Effector CD4-positive, alpha-beta T cell (primary cell): ENCODE measurements around the gene ADORA2B.
"Not testable (repeated sequence)": the region's sequence is repeated elsewhere in the genome, so short reads cannot be mapped to it uniquely, and the experiment has no call there.

Experiments
- DNase-seq: peaks from one replicate; pipeline ENCODE4 v3.0.0-alpha.2; 2020

Gene ADORA2B

GRCh38 chr17:15957206-15957605 lies 12.3 kb downstream of the ADORA2B start:
- no peak for DNase-seq

DNA sequence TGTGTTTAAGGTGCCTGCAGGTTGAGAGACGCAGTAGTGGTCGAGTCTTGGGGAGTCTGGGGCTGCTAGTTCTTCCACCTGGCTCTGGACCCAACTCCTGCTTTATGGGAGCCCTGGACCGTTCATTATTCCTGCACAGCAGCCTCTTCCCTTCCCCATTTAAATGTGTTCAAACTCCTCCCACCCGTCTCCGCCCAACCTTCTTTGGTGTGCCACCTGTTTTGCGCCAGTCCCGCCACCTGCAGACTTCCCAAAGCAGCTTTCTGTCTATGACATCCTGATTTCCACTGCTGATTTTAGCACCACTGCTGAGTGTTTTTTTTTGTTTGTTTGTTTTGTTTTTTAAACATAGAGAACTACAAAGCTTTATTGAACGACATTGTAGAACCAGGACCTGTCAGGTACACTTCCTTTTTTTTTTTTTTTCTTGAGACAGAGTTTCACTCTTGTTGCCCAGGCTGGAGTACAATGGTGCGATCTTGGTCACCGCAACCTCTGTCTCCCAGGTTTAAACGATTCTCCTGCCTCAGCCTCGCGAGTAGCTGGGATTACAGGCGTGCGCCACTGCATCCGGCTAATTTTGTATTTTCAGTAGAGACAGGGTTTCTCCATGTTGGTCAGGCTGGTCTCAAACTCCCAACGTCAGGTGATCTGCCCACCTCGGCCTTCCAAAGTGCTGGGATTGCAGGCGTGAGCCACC lies 12.8 kb downstream of the ADORA2B start:
- no peak for DNase-seq

DNA sequence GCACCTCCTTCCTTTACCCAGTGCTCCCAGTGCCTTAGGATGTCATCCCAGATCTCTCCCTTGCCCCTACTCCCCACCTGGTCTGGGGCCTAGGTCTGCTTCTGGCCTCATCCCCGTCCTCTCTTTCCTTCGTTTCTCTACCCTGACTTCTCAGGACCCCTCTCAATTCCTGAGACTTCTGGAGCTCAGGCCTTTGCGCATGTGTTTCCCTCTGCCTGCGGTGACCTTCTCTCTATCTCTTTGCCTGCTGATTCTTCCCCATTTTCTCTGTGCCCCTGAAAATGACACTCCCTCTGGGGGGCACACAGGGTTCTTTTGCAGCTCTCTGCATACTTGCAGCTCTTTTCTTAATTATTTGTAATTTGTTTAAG lies 13.5 kb downstream of the ADORA2B start:
- no peak for DNase-seq

DNA sequence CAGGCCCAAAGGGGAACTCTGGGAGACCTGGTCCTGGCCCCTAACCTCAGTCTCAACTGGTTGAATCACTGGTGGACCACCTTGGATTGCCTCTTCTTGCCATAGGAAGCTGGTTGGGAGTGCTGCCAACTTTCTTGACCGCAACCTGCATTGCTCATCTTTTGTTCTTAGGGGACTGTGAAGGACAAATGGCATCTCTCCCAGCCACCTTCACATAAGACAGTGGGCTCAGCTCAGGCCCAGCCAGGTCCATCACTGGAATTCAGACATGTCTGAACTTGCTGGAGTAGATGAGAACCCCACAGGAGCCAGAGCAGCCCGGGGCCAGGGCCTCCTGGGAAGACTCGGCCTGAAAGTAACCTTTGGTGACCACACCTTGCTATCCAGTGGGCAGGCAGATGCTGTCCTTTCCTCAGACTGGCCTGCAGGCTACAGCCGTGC lies 18.8 kb downstream of the ADORA2B start:
- DNase-seq = no peak

DNA sequence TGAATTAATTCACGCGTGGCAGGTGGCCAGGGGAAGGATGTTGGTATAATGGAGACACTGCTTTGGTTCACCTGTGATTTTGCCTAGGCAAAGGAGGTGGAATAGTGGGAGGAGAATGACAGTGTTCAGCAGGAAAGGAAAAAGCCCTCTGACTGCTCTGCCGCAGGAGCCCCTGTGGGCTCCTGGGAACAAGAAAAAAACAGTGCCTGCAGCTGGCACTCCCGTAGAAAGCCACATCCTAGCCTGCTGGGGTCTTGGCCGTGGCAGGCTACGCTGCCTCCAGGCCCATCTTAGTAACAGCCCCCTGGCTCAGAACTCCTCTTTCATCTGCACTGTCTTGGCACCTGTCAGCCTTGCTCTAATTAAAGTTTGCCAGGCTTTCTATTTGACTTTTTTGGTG lies 20.6 kb downstream of the ADORA2B start:
- no peak for DNase-seq

DNA sequence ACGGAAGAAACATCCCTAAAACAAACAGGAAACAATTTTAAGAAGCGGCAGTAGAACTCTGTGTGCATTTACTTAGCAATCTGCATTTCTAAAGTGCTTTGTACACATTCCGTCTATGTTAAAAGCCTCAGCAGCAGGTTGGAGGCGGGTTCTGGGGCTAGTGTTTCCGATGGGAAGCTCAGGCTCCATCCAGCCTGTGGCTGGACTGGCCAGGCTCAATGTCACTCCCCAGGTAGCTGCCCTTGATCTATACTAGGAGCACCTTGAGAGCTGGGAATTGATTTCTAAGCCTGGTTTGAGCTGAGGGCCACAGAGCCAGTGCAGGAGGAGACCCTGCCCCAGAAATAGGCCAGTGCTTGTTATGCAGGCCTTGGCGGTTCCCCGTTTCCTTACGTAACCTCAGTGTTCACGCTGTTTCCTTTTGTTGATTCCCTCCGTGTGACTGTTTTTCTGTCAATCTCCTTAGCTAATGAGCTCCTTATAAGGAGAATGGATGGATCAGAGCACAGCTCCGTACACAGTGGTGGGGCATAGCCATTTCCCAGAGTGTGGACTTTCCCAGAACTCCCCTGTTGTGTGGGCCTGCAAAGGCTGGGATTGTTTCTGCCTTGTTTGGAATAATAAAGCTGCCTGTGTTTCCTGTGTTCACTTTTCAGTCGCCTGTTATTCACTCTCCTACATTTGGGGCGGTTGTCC lies 21.4 kb downstream of the ADORA2B start:
- DNase-seq = no peak

DNA sequence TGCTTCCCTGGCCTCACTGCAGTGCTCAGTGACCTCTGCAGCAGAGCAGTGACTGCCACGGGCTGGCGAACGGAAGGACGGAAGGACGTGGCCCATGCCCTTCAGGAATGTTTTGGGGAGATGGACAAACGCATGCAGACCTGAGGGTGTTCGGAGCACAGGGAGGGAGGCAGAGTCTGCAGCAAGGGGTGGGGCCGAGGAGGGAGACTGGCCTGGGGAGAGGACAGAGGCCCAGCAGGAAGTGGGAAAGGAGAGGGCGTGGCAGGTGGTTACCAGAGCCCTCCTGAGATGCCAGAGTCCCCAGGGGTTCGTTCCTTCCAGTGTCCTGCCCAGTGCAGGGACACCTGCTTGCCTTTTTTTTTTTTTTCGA lies 21.9 kb downstream of the ADORA2B start:
- no peak for DNase-seq

DNA sequence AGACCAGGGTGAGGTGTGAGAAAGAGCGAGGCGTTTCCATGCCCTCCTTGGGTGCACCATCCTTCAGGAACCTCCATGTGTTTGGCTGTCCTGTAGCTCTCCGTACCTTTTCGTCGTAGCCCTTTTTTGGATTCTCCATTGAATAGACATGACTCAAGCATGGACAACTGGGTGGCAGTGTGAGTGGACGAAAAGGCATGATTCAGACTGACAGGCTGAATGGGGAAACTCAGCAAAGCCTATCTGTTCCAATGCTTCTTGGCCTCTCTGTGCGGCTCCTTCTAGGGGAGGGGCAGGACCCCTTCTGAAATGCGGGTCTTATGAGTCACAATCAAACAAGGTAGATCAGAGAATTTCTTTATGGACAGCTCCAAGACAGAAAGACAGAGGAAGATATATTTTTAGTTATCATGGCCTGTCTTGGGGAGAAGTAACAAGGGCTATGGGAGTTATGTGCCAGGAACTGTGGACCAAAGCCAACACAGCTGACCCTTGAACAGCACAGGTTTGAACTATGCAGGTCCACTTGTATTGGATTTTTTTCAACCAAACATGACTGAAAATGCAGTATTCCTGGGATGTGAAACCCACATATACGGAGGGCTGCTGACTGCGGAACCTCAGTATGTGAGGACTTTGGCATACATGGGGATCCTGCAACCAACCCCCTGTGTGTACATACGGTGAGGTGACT lies 22.9 kb downstream of the ADORA2B start:
- DNase-seq = no peak

DNA sequence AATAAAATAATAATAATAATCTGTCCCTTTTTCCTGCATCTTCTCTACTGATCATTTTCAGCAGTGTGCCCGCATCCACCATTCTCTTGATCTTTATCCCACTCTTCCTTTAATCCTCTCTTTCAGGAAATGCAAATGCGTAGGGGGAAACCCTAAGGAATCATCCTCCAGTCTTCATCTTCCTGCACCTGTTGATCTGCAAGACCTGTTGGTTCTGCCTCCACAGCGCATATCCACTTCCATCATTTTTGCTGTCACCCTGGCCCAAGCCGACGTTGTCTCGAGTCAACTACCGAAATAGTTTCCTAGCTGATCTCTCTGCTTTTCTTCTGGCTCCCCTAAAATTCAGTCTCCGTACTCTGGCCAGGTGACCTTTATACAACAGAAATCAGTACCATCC lies 24.5 kb downstream of the ADORA2B start:
- DNase-seq = no peak

GRCh38 chr17:15970500-15970899 lies 25.6 kb downstream of the ADORA2B start:
- DNase-seq = no peak

GRCh38 chr17:15971098-15971678 lies 26.3 kb downstream of the ADORA2B start:
- no peak for DNase-seq

GRCh38 chr17:15971882-15972281 lies 27.0 kb downstream of the ADORA2B start:
- no peak for DNase-seq

GRCh38 chr17:15972497-15972951 lies 27.6 kb downstream of the ADORA2B start:
- no peak for DNase-seq

- no peak for DNase-seq
Observed at GRCh38 chr17:15973016-15973415, 28.1 kb downstream of the ADORA2B start.

- no peak for DNase-seq
Observed at GRCh38 chr17:15973834-15974233, 28.9 kb downstream of the ADORA2B start.

GRCh38 chr17:15977894-15978293 lies 33.0 kb downstream of the ADORA2B start:
- no peak for DNase-seq

DNA sequence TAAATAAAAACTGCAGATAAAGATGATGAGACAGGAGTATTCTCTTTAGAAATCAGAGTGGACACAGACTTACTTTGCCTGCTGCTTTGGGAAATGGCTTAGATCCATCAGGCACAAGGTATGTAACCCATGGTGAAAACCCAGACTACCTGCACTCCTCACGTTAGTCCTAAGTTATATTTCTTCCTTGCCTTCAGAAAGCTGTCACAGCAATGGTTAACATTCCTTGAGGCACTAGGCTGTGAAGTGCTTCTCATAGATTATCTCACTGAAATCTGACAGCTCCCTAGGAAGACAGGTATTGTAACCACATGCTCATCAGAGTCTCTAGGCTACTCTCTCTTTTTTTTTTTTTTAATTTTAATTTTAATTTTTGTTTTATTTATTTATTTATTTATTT lies 33.7 kb downstream of the ADORA2B start:
- no peak for DNase-seq

- DNase-seq = not testable (repeated sequence)
Observed at GRCh38 chr17:15979013-15979412, 34.1 kb downstream of the ADORA2B start.

DNA sequence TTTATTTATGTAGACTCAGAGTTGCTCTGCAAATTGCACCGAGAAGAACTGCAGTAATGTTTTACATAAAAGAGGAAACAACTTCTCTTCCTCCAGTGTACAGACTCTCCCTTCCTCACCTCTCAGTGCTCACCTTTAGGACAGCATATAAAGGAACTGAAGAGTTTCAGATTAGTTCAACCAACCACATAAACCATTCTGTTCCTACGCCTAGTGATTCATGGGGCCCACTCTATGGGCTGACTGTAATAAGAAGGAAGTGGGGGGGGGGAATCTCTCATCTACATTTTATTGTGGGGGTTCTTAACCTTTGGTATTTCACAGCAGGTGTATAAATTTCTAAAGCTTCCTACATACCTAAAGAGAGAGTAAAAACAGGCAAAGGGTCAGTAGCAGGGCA lies 36.3 kb downstream of the ADORA2B start:
- no peak for DNase-seq

GRCh38 chr17:15981646-15982580 lies 37.0 kb downstream of the ADORA2B start:
- no peak for DNase-seq

DNA sequence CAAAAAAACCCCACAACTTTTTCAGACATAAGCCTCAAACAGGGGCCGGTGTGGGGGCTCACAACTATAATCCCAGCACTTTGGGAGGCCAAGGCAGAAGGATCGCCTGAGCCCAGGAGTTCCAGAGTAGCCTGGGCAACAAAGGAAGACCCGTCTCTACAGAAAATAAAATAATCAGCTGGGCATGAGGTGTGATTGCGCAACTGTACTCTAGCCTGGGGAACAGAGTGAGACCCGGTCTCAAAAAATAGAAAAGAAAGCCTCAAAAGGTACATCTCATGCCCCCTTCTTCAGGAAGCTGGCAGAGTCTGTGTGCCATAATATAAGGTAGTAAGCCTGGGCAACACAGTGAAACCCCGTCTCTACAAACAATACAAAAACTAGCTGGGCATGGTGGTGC lies 51.4 kb downstream of the ADORA2B start:
- no peak for DNase-seq

DNA sequence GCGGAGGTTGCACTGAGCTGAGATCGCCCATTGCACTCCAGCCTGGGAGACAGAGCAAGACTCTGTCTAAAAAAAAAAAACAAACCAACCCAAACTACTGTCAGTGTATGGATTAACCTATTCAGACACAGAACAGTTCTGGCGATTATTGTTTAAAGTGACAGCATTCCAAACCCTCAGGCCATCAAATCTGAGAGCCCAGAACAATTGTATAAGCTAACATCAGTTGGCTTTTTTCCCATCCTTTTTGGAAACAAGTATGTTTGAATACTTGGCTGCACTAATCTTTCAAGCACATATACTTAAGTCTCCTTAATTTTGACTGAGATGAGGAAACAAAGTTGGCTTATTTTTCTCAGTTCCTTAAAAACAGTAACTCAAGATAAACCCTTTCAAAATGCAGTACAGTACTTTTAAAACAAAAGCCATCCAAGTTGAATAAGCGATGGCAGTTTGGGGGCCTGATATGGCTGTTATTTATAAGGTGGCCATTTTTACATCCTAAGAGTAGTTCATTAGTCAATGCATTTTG lies 53.2 kb downstream of the ADORA2B start:
- DNase-seq = no peak
